ENCODE data around the gene FGD6.

FGD6 gene

GRCh38 chr12:95216711-95217376 lies 423 bp downstream of the FGD6 start:
- in situ Hi-C loops (cut with MboI; ENCODE audit: low sequenced_read_pairs, unreplicated experiment) = no loop called here
- DNase-seq (ENCODE audit: low spot score) = no peak
- no peak for TF ChIP-seq CTCF (IDR thresholded peaks at IDR 0.05; ENCODE audit: borderline replicate concordance, control extremely low read depth, extremely low read depth, insufficient read depth, missing control alignments)

- no peak for TF ChIP-seq CTCF (IDR thresholded peaks at IDR 0.05; ENCODE audit: borderline replicate concordance, control extremely low read depth, extremely low read depth, insufficient read depth, missing control alignments)
- in situ Hi-C loops (cut with MboI; ENCODE audit: low sequenced_read_pairs, unreplicated experiment) = no loop called here
- peak; percentile 41 for DNase-seq (ENCODE audit: low spot score)
These were observed 1.3 kb downstream of the FGD6 start for GRCh38 chr12:95215949-95216348.

- no peak for DNase-seq (ENCODE audit: low spot score)
- in situ Hi-C loops (cut with MboI; ENCODE audit: low sequenced_read_pairs, unreplicated experiment) = no loop called here
- no peak for TF ChIP-seq CTCF (IDR thresholded peaks at IDR 0.05; ENCODE audit: borderline replicate concordance, control extremely low read depth, extremely low read depth, insufficient read depth, missing control alignments)
These were observed 2.8 kb downstream of the FGD6 start for GRCh38 chr12:95214466-95214865.

GRCh38 chr12:95213928-95214327 lies 3.3 kb downstream of the FGD6 start:
- no peak for TF ChIP-seq CTCF (IDR thresholded peaks at IDR 0.05; ENCODE audit: borderline replicate concordance, control extremely low read depth, extremely low read depth, insufficient read depth, missing control alignments)
- DNase-seq (ENCODE audit: low spot score) = no peak
- in situ Hi-C loops (cut with MboI; ENCODE audit: low sequenced_read_pairs, unreplicated experiment) = no loop called here

GRCh38 chr12:95213119-95213518 lies 4.1 kb downstream of the FGD6 start:
- no peak for DNase-seq (ENCODE audit: low spot score)
- no peak for TF ChIP-seq CTCF (IDR thresholded peaks at IDR 0.05; ENCODE audit: borderline replicate concordance, control extremely low read depth, extremely low read depth, insufficient read depth, missing control alignments)
- in situ Hi-C loops (cut with MboI; ENCODE audit: low sequenced_read_pairs, unreplicated experiment) = no loop called here

- no peak for DNase-seq (ENCODE audit: low spot score)
- no peak for TF ChIP-seq CTCF (IDR thresholded peaks at IDR 0.05; ENCODE audit: borderline replicate concordance, control extremely low read depth, extremely low read depth, insufficient read depth, missing control alignments)
- in situ Hi-C loops (cut with MboI; ENCODE audit: low sequenced_read_pairs, unreplicated experiment) = no loop called here
These were observed 4.7 kb downstream of the FGD6 start for GRCh38 chr12:95212586-95212985.
